K562 (cell line): ENCODE measurements around the gene CAPRIN1. TPM values are rescaled to one million over a fixed set of nuclear protein-coding genes. Genes with fewer than 3 reads are reported as not detected.

Experiments used
- CHD2 ChIP-seq: IDR thresholded peaks from 2 replicates; pipeline ENCODE4 v1.6.1; 2011; ENCODE audit warnings: low read depth, low read length
- E2F3 ChIP-seq: fragments of 250-450 bp; sonication (Bioruptor Pico); IDR thresholded peaks from 2 replicates; pipeline ENCODE4 v1.4.0; 2020; ENCODE audit warnings: mild to moderate bottlenecking
- ELF4 ChIP-seq: fragments of 450-650 bp; formaldehyde crosslinking; IDR thresholded peaks from 2 replicates; pipeline ENCODE4 v1.4.0; 2022; ENCODE audit warnings: missing genetic modification characterization
- KAT8 ChIP-seq: fragments of 450-650 bp; IDR thresholded peaks from 2 replicates; pipeline ENCODE4 v1.6.1; 2016; ENCODE audit warnings: low read depth, mild to moderate bottlenecking
- KDM2B ChIP-seq: fragments of 250-450 bp; sonication (Bioruptor Pico); IDR thresholded peaks from 2 replicates; pipeline ENCODE4 v1.8.0; 2021; ENCODE audit warnings: mild to moderate bottlenecking, moderate library complexity
- KDM5B ChIP-seq: fragments of 200-600 bp; sonication (generic); IDR thresholded peaks from 2 replicates; pipeline ENCODE4 v1.6.1; 2012; ENCODE audit warnings: low read depth, mild to moderate bottlenecking, moderate library complexity, low read length, control low read depth, inconsistent platforms; ENCODE audit not compliant: insufficient replicate concordance
- MTA2 ChIP-seq: fragments of 450-650 bp; IDR thresholded peaks from 2 replicates; pipeline ENCODE4 v1.6.1; 2016; ENCODE audit warnings: low read depth
- PCBP1 ChIP-seq: fragments of 200-400 bp; formaldehyde crosslinking; IDR thresholded peaks from 2 replicates; pipeline ENCODE4 v1.6.1; 2018; ENCODE audit warnings: mild to moderate bottlenecking, low read depth, low read length; ENCODE audit not compliant: poor library complexity, severe bottlenecking
- POLR2B ChIP-seq: fragments of 450-650 bp; IDR thresholded peaks from 2 replicates; pipeline ENCODE4 v1.6.1; 2018; ENCODE audit warnings: low read depth; ENCODE audit not compliant: partially characterized antibody
- PRDM10 ChIP-seq: fragments of 450-650 bp; IDR thresholded peaks from 2 replicates; pipeline ENCODE4 v1.6.1; 2018; ENCODE audit not compliant: partially characterized antibody
- SIN3A ChIP-seq, 2 experiments: fragments of 150-350 bp in 1 of 2; IDR thresholded peaks; 2 replicates each; pipeline ENCODE4 v1.6.1; 2011 to 2016; ENCODE audit warnings: borderline replicate concordance in 2 of 2, low read depth in 2 of 2, low read length in 2 of 2, mild to moderate bottlenecking in 2 of 2, moderate library complexity in 2 of 2; ENCODE audit not compliant: control insufficient read depth in 1 of 2
- SMAD4 ChIP-seq: fragments of 250-450 bp; sonication (Bioruptor Pico); conservative IDR thresholded peaks from 2 replicates; pipeline ENCODE4 v1.8.0; 2021; ENCODE audit warnings: inconsistent platforms, mild to moderate bottlenecking, moderate library complexity
- STAT5B ChIP-seq: fragments of 250-450 bp; sonication (Bioruptor Pico); IDR thresholded peaks from 2 replicates; pipeline ENCODE4 v1.8.0; 2021; ENCODE audit warnings: mild to moderate bottlenecking, inconsistent platforms
- YY1 ChIP-seq, 3 experiments: IDR thresholded peaks; 2 replicates each; pipeline ENCODE4 v1.6.1; 2011; ENCODE audit warnings: low read length in 2 of 3, mild to moderate bottlenecking in 2 of 3, moderate library complexity in 2 of 3, borderline replicate concordance in 1 of 3, control low read depth in 1 of 3, low read depth in 1 of 3; ENCODE audit not compliant: insufficient read depth in 3 of 3, insufficient replicate concordance in 2 of 3, control insufficient read depth in 1 of 3, insufficient read length in 1 of 3; ENCODE audit errors: extremely low read depth in 1 of 3
- ZNF124 ChIP-seq: sonication (generic); formaldehyde crosslinking; IDR thresholded peaks from 2 replicates; pipeline ENCODE4 v1.8.1; 2022; ENCODE audit warnings: missing genetic modification reagents
- ZNF134 ChIP-seq: fragments of 250-450 bp; sonication (Bioruptor Pico); conservative IDR thresholded peaks from 2 replicates; pipeline ENCODE4 v1.4.0; 2020
- ZNF217 ChIP-seq: sonication (generic); formaldehyde crosslinking; IDR thresholded peaks from 2 replicates; pipeline ENCODE4 v1.8.0; 2022; ENCODE audit warnings: mild to moderate bottlenecking, missing genetic modification reagents
- ZNF253 ChIP-seq: fragments of 250-450 bp; sonication (Bioruptor Pico); conservative IDR thresholded peaks from 2 replicates; pipeline ENCODE4 v1.6.1; 2021; ENCODE audit warnings: mild to moderate bottlenecking
- polyA plus RNA-seq, 8 experiments: library from polyadenylated mRNA; depleted of rRNA in 4 of 8; stranded (reverse) in 5 of 8; unstranded in 3 of 8; fragments of >200 nt; fragmentation: Nextera tagmentation in 2 of 8; fragmentation: Illumina TruSeq in 1 of 8; extraction: Ambion mirVana in 2 of 8; extraction: Trizol in 1 of 8; gene quantifications; 2 replicates each; pipeline versions ENCODE4 v1.2.1 to v1.2.3, GENCODE V29; 2011 to 2014; ENCODE audit warnings: inconsistent platforms in 1 of 8, missing spikeins in 1 of 8
- total RNA-seq, 7 experiments: library from RNA; depleted of rRNA in 6 of 7; stranded (reverse); fragments of >200 nt in 6 of 7; fragmentation: Illumina TruSeq in 2 of 7; extraction: Trizol in 2 of 7; gene quantifications; 2 replicates each; pipeline versions ENCODE4 v1.2.1 to v1.2.3, GENCODE V29; 2011 to 2021; ENCODE audit warnings: low replicate concordance in 1 of 7
- TF ChIP-seq, protein P1 (sequence below): fragments of 450-650 bp; IDR thresholded peaks from 2 replicates; pipeline ENCODE4 v1.6.1; 2016; ENCODE audit warnings: borderline replicate concordance
- TF ChIP-seq, protein P2 (sequence below): IDR thresholded peaks from 3 replicates; pipeline ENCODE4 v1.6.1; 2011; ENCODE audit warnings: borderline replicate concordance, mild to moderate bottlenecking; ENCODE audit not compliant: insufficient read length, insufficient read depth

The CAPRIN1 gene
- total and polyA plus RNA-seq, 9 of the 15 experiments (the other 6 are each of a cell fraction or from before 2014, with no cell fraction given) = 49.6 to 271 (median 244) TPM

- peak; percentile 74 to 95 (median 89) for TF ChIP-seq YY1 (IDR thresholded peaks at IDR 0.05; ENCODE audit: borderline replicate concordance in 1 of 3, control insufficient read depth in 1 of 3, extremely low read depth in 1 of 3, insufficient read depth in 3 of 3, insufficient read length in 1 of 3, insufficient replicate concordance in 2 of 3, low read depth in 1 of 3, low read length in 2 of 3)
- TF ChIP-seq POLR2B = peak; percentile 20
- peak; percentile 57 for TF ChIP-seq PRDM10
- TF ChIP-seq ZNF124 (CRISPR knock-in tag) = no peak
- TF ChIP-seq KDM2B (CRISPR knock-in tag) = no peak
- no peak for TF ChIP-seq MTA2
- TF ChIP-seq SMAD4 (CRISPR knock-in tag) = no peak
- peak; percentile 11 for TF ChIP-seq KDM5B
- TF ChIP-seq ZNF217 = no peak
- TF ChIP-seq SIN3A (IDR thresholded peaks at IDR 0.05; ENCODE audit: borderline replicate concordance in 2 of 2, control insufficient read depth in 1 of 2, low read depth in 2 of 2, low read length in 2 of 2) = peak; percentile 16 to 51; a peak in 2 of 4 replicates
- TF ChIP-seq KAT8 = no peak
- no peak for TF ChIP-seq CHD2
- TF ChIP-seq, protein P1, sequence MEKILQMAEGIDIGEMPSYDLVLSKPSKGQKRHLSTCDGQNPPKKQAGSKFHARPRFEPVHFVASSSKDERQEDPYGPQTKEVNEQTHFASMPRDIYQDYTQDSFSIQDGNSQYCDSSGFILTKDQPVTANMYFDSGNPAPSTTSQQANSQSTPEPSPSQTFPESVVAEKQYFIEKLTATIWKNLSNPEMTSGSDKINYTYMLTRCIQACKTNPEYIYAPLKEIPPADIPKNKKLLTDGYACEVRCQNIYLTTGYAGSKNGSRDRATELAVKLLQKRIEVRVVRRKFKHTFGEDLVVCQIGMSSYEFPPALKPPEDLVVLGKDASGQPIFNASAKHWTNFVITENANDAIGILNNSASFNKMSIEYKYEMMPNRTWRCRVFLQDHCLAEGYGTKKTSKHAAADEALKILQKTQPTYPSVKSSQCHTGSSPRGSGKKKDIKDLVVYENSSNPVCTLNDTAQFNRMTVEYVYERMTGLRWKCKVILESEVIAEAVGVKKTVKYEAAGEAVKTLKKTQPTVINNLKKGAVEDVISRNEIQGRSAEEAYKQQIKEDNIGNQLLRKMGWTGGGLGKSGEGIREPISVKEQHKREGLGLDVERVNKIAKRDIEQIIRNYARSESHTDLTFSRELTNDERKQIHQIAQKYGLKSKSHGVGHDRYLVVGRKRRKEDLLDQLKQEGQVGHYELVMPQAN = peak; percentile 67; the same call in 1 of the 2 replicates
- TF ChIP-seq E2F3 (CRISPR knock-in tag) = no peak
- TF ChIP-seq PCBP1 = no peak
- TF ChIP-seq, protein P2, sequence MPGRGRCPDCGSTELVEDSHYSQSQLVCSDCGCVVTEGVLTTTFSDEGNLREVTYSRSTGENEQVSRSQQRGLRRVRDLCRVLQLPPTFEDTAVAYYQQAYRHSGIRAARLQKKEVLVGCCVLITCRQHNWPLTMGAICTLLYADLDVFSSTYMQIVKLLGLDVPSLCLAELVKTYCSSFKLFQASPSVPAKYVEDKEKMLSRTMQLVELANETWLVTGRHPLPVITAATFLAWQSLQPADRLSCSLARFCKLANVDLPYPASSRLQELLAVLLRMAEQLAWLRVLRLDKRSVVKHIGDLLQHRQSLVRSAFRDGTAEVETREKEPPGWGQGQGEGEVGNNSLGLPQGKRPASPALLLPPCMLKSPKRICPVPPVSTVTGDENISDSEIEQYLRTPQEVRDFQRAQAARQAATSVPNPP = no peak
- TF ChIP-seq ZNF253 = no peak
- TF ChIP-seq ZNF134 (CRISPR knock-in tag) = no peak
- no peak for TF ChIP-seq STAT5B
- TF ChIP-seq ELF4 (CRISPR knock-in tag) = no peak
Observed at GRCh38 chr11:34053161-34053686, 1.7 kb downstream of the CAPRIN1 start (continued).
